HepG2 (cell line): ENCODE measurements around the gene LTB4R. TPM values are rescaled to one million over a fixed set of nuclear protein-coding genes. Genes with fewer than 3 reads are reported as not detected.

Source experiments
- ATF1 ChIP-seq: IDR thresholded peaks from 2 replicates; pipeline ENCODE4 v1.6.1; 2016; ENCODE audit warnings: mild to moderate bottlenecking, control low read depth
- ERF ChIP-seq: IDR thresholded peaks from 2 replicates; pipeline ENCODE4 v1.6.1; 2018; ENCODE audit warnings: missing biosample characterization, missing genetic modification reagents
- GABPB1 ChIP-seq: IDR thresholded peaks from 2 replicates; pipeline ENCODE4 v1.6.1; 2016; ENCODE audit warnings: mild to moderate bottlenecking, missing genetic modification reagents, moderate library complexity, missing compliant biosample characterization
- HNF1A ChIP-seq, 2 experiments: sonication (generic) in 1 of 2; formaldehyde crosslinking in 1 of 2; IDR thresholded peaks; 2 replicates each; pipeline versions ENCODE4 v1.4.0 to v1.6.1; 2016 to 2020; ENCODE audit warnings: borderline replicate concordance in 1 of 2, low read depth in 1 of 2, mild to moderate bottlenecking in 1 of 2, missing genetic modification reagents in 1 of 2
- HNRNPK ChIP-seq: fragments of 200-400 bp; formaldehyde crosslinking; IDR thresholded peaks from 2 replicates; pipeline ENCODE4 v1.6.1; 2018; ENCODE audit warnings: low read length, low read depth, moderate library complexity, mild to moderate bottlenecking; ENCODE audit not compliant: poor library complexity, severe bottlenecking
- HOXD1 ChIP-seq: sonication (generic); formaldehyde crosslinking; IDR thresholded peaks from 2 replicates; pipeline ENCODE4 v1.5.0; 2020; ENCODE audit warnings: missing genetic modification reagents
- IRX3 ChIP-seq: sonication (generic); formaldehyde crosslinking; IDR thresholded peaks from 2 replicates; pipeline ENCODE4 v1.8.1; 2023; ENCODE audit warnings: mild to moderate bottlenecking, low read depth, missing genetic modification reagents, borderline replicate concordance
- POGZ ChIP-seq: sonication (generic); formaldehyde crosslinking; IDR thresholded peaks from 2 replicates; pipeline ENCODE4 v1.4.0; 2020; ENCODE audit warnings: mild to moderate bottlenecking, missing genetic modification reagents
- WIZ ChIP-seq: sonication (generic); formaldehyde crosslinking; IDR thresholded peaks from 2 replicates; pipeline ENCODE4 v1.5.1; 2020; ENCODE audit warnings: mild to moderate bottlenecking, missing genetic modification reagents
- ZBTB20 ChIP-seq: sonication (generic); formaldehyde crosslinking; IDR thresholded peaks from 2 replicates; pipeline ENCODE4 v1.8.1; 2023; ENCODE audit warnings: missing genetic modification reagents, low read depth, mild to moderate bottlenecking, borderline replicate concordance
- ZBTB25 ChIP-seq: IDR thresholded peaks from 2 replicates; pipeline ENCODE4 v1.6.1; 2018; ENCODE audit warnings: missing genetic modification reagents
- ZBTB38 ChIP-seq: sonication (generic); formaldehyde crosslinking; IDR thresholded peaks from 2 replicates; pipeline ENCODE4 v1.5.1; 2020; ENCODE audit warnings: mild to moderate bottlenecking, missing genetic modification reagents
- ZC3H4 ChIP-seq: sonication (generic); formaldehyde crosslinking; IDR thresholded peaks from 2 replicates; pipeline ENCODE4 v1.4.0; 2020; ENCODE audit warnings: missing genetic modification reagents, borderline replicate concordance
- ZNF136 ChIP-seq: sonication (generic); formaldehyde crosslinking; IDR thresholded peaks from 2 replicates; pipeline ENCODE4 v1.8.1; 2022; ENCODE audit warnings: low read depth, mild to moderate bottlenecking, moderate library complexity, missing genetic modification reagents
- ZNF263 ChIP-seq: sonication (generic); formaldehyde crosslinking; IDR thresholded peaks from 2 replicates; pipeline ENCODE4 v1.4.0; 2020; ENCODE audit warnings: missing genetic modification reagents
- ZNF281 ChIP-seq: sonication (generic); formaldehyde crosslinking; IDR thresholded peaks from 2 replicates; pipeline ENCODE4 v1.4.0; 2020; ENCODE audit warnings: missing genetic modification reagents, borderline replicate concordance
- ZNF430 ChIP-seq: sonication (generic); formaldehyde crosslinking; IDR thresholded peaks from 2 replicates; pipeline ENCODE4 v1.9.0; 2021; ENCODE audit warnings: mild to moderate bottlenecking, missing genetic modification reagents
- ZNF547 ChIP-seq: sonication (generic); formaldehyde crosslinking; IDR thresholded peaks from 2 replicates; pipeline ENCODE4 v1.5.1; 2020; ENCODE audit warnings: mild to moderate bottlenecking, missing genetic modification reagents
- ZNF550 ChIP-seq: sonication (generic); formaldehyde crosslinking; IDR thresholded peaks from 2 replicates; pipeline ENCODE4 v1.4.0; 2020; ENCODE audit warnings: mild to moderate bottlenecking, missing genetic modification reagents, borderline replicate concordance
- ZNF672 ChIP-seq: sonication (generic); formaldehyde crosslinking; IDR thresholded peaks from 2 replicates; pipeline ENCODE4 v1.8.1; 2022; ENCODE audit warnings: missing genetic modification reagents
- ZNF709 ChIP-seq: sonication (generic); formaldehyde crosslinking; IDR thresholded peaks from 2 replicates; pipeline ENCODE4 v1.5.0; 2020; ENCODE audit warnings: mild to moderate bottlenecking, missing genetic modification reagents
- ZSCAN31 ChIP-seq: sonication (generic); formaldehyde crosslinking; IDR thresholded peaks from 2 replicates; pipeline ENCODE4 v1.5.0; 2020; ENCODE audit warnings: low read depth, mild to moderate bottlenecking, missing genetic modification reagents
- polyA plus RNA-seq, 8 experiments: library from polyadenylated mRNA; depleted of rRNA in 3 of 8; stranded (reverse) in 7 of 8; unstranded in 1 of 8; fragments of >200 nt; fragmentation: Illumina TruSeq in 4 of 8; extraction: Trizol in 4 of 8; gene quantifications; 2 replicates each; pipeline versions ENCODE4 v1.2.1 to v1.2.3, GENCODE V29; 2011 to 2016; ENCODE audit warnings: low read depth in 4 of 8, missing spikeins in 1 of 8, mixed read lengths in 1 of 8; ENCODE audit not compliant: insufficient read depth in 1 of 8
- total RNA-seq, 5 experiments: library from RNA; depleted of rRNA; stranded (reverse); fragments of >200 nt; fragmentation: Illumina TruSeq; extraction: Trizol; gene quantifications; 2 replicates each; pipeline ENCODE4 v1.2.3, GENCODE V29; 2016; ENCODE audit warnings: low read depth in 1 of 5

Gene LTB4R
- total and polyA plus RNA-seq, 2 of the 13 experiments (the other 11 are each of a cell fraction or from before 2014, with no cell fraction given): 3.2 to 8.2 TPM

- TF ChIP-seq ZNF547 (CRISPR knock-in tag) (0 out of 2 replicates have a peak, but pooled peaks have one; percentile 60), ZNF550 (CRISPR knock-in tag) (no peak), HOXD1 (0 out of 2 replicates have a peak, but pooled peaks have one; percentile 38), ZC3H4 (CRISPR knock-in tag) (no peak), POGZ (CRISPR knock-in tag) (no peak), ERF (no peak; the same call in 1 of the 2 replicates), GABPB1 (CRISPR knock-in tag) (0 out of 2 replicates have a peak, but pooled peaks have one; percentile 2), IRX3 (no peak), HNRNPK (peak; percentile 3), ZBTB25 (CRISPR knock-in tag) (no peak), ZNF263 (no peak), WIZ (CRISPR knock-in tag) (peak; percentile 69; the same call in 1 of the 2 replicates), ZNF672 (CRISPR knock-in tag) (no peak), ZSCAN31 (no peak), ATF1 (no peak), ZBTB38 (CRISPR knock-in tag) (no peak), ZNF709 (CRISPR knock-in tag) (no peak), HNF1A (IDR thresholded peaks at IDR 0.05; ENCODE audit: low read depth) (no peak), HNF1A (CRISPR knock-in tag; IDR thresholded peaks at IDR 0.05; ENCODE audit: borderline replicate concordance) (no peak), ZNF281 (CRISPR knock-in tag) (peak; percentile 38; the same call in 1 of the 2 replicates), ZNF136 (CRISPR knock-in tag) (no peak), ZBTB20 (CRISPR knock-in tag) (no peak), ZNF430 (CRISPR knock-in tag) (peak; percentile 76; the same call in 1 of the 2 replicates)
Measured at GRCh38 chr14:24297190-24297964, 13.9 kb upstream of the LTB4R start (continued).
